SHP77 treated with DMSO at 0.1 percent for 48 hours (cell line): Measurements from ENCODE around the gene PSMA3.
"Not testable (repeated sequence)": the region's sequence is repeated elsewhere in the genome, so short reads cannot be mapped to it uniquely, and the experiment has no call there.

Experiments
- DNase-seq: peaks from one replicate; lab custom pipeline; 2025; lab: John Stamatoyannopoulos, UW

Gene PSMA3

DNA sequence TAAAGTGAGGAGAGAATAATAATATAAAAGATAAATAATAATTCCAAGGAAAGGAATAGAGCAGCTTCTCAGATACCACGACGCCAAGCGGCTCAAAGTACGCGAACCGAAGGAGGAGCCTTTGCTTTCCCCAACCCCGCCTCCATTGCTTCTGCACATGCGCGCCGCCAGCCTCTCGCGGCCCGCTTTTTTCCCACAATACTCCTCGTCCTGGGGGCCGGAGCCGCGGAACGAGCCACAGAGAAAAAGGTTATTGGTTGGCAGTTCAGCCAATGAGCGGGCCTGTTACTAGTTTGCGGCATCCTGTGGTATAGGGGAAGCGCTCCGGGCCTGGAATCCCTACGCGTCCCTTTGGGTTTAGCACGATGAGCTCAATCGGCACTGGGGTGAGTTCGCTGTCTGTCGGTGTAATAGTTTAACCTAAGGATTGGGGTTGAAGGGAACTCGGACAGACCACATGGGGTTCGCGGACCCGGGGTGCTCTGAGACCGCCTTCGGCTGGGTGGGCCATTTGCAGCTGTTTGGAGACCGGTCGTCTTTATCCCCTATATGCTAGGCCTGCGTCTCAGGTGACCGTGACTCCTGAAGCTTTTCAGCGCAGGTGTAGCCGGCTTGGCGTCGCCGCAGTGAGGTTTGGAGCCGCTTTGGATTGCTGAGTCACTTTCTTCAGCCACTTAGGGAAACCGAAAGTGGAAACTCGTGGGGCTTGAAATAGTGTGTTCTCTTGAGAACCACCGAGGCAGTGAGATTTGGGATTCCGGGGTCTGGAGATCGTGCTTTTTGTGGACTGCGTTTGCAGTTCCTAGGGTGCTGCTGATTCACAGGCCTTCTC is at the start of gene PSMA3:
PSMA3 (plus strand) TSS at position 288 of the 832 bp plus-strand sequence; CDS start at position 366, 78 bp downstream.
- DNase-seq = peak; percentile 95

DNA sequence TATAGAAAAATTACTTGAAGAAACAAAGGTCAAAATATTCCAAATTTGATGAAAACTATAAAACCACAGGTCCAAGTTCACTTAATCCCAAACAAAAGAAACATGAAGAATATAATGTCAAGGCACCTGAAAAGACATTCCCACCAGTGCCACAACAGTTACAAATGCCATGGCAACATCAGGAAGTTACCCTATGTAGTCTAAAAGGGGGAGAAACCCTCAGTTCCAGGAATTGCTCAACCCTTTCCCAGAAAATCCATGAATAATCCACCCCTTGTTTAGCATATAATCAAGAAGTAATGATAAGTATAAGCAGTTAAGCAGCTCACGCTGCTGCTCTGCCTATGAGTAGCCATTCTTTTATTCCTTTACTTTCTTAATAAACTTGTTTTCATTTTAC is 48.4 kb upstream of the PSMA3 start:
- no peak for DNase-seq

DNA sequence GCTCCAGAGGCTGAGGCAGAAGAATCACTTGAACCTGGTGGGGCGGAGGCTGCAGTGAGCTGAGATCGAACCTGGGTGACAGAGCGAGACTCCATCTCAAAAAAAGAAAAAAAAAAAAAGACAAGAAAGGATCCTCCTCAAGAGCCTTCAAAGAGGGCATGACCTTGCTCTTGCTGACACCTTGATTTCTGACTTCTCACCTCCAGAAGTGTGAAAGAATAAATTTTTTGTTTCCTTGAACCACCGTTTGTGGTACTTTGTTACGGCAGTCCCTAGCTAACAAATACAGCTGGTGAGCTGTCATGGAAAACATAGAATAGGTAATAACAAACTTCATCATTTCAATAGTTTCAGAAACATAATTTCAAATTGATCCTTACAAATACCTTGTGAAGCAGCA is 46.6 kb upstream of the PSMA3 start:
- no peak for DNase-seq

DNA sequence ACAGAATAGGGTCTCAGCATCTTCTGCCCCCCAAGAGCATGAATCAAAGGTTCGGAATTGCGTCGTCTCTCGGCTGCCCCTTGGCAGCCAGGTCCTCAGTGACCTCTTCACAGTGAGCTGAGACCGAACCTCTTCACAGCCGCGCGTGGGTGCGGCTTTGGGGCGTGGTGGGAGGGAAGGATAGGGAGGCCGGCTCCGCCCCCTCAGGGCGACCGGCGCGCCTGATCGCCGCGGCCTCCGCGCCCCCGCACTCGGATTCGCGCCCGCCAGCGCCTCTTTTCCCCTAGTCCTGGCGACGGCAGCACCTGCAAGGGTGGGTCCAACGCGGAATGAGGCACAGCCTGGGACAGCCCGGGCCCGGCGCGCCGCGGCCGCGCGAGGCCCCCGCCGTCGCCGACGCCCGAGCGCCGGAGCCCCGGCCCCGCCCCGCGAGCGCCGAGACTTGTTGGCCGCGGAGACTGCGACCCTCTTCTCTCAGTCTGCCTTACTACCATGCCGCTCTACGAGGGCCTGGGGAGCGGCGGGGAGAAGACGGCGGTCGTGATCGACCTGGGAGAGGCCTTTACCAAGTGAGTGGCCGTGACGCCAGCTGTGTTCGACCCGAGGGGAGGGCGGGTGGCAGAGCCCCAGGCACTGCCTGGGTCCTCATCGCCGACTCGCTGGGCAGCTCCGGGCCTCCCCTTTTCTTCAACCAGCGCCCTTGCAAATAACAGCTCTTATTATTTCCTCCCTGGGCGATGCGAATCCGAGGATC is 44.7 kb upstream of the PSMA3 start, which contains the start of gene ACTR10:
ACTR10 (plus strand) TSS at position 424 of the 754 bp plus-strand sequence; CDS start at position 493, 69 bp downstream.
- peak; percentile 78 for DNase-seq

DNA sequence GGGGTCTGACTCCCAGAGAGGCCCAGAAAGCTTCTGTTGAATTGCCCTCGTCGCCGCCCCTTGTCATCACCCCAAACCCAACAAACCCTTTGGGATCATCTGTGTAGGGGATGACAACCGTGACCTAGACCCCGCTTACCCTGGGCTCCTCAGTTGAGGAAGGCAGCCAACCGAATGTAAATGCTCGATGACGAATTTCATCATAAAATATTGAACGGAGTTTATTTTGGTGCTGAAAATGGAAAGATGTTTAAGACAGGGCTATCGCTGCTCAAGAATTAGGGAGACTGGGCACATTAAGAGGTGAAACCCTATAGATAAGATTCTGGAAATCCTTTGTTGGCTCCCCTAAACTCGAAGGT is 44.2 kb upstream of the PSMA3 start:
- no peak for DNase-seq

DNA sequence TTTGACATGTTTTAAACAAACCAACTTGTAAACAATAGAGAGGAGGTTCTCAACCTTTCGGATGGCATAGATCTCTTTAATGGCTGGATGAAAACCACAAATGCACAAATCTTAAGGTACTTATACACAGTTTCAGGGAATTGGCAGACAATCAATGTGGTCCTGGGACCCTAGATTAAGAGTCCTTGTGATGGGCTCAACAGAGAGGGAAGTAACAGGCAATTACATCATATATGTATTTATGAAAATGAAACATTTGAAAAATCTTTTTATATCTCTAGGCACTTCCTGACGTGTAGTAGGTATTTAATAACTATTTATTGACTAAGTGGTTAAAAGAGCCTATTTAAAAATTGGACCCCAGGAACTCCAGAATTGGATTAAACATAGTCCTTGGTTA is 43.8 kb upstream of the PSMA3 start:
- DNase-seq = no peak

DNA sequence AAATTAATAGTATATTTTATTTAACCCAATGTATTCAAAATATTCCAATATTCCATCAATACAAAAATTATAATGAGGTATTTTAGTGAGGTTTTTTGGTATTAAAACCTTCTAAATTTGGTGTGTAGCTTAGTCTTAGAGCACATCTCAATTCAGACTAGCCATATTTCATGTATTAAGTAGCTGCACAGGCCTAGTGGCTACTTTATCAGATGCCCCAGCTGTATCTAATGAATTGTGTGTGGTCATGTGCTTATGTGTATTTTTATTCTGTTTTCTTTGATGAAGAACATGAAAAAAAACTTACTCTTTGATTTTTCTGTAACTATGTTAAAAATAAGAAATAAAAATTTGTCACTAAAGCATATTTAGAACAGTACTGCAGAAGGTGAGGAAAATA is 31.5 kb upstream of the PSMA3 start:
- no peak for DNase-seq

DNA sequence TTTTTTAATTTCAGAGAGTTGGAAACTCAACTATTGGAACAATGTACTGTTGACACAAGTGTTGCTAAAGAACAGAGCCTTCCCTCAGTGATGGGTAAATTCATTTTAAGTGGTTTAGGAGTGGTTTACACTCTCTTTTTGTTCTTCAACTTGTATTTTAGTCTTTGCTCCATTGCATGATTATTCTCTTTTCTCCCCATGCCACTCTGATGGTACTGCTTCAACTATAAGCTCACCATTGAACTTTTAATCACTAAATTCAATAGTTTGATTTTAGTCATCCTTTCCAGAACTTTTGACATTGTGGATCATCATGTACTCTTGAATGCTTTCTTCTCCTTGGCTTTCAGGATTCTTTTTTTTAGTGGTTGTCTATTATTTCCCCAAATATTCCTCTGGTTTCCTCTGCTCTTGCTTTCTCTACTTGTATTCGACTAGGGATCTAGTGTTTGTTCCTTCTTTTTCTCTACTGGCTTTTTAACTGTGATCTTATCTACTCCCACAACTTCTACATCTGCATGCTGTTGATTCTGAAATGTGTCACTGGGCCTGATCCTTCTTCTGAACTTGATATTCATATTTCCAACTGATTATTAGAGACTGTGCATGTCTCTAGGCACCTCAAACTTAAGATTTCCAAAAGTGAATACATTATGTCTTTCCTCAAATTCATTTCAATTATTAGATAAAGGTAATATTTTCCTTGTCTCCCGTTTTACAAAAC is 29.3 kb upstream of the PSMA3 start:
- no peak for DNase-seq

DNA sequence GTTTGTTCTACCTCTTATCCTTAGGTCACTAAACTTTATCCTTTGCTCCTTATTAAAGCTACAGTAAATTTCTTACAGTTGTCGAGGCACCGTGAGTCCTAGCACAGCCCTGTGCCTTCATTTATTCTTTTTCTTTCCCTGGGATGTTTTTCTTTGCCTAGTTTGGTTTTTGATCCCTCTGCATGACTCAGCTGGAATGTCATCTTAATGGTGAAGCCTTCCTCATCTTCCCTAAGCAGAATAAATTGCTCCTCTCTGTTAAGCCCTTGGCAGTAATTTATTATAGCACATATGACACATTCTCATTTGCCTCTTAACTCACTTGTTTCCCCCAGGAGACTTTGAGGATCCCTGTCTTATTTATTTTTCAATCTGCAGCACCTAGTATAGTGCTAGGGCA is 28.1 kb upstream of the PSMA3 start:
- no peak for DNase-seq

DNA sequence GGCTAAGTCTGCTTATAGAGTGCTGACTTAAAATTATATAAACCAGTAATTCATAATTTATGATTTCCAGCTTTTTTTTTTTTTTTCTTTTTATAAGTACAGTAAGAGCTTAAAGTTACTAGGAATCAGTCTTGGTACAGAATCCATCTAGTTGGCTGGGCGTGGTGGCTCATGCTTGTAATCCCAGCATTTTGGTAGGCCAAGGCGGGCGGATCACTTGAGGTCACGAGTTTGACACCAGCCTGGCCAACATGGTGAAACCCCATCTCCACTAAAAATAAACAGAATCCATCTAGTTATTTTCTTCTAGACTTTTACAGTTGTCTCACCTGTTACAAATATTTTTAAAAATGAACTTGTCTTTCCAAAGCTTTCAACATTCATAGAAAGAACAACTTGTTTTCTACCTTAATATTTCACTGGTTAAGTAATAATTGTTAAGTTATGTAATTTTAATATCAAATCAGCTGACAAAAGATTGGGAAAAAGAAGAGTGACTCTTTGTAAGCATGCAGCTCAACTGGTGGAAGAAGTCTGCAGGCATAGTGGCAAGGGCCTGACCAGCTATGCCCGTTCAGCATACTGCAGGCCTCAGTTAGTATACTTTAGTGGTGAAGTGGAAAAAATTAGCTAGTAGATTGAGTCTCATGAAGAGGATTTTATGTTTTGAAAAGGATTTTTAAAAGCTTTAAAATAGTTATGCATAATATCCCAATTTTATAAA is 17.4 kb upstream of the PSMA3 start:
- DNase-seq = no peak

DNA sequence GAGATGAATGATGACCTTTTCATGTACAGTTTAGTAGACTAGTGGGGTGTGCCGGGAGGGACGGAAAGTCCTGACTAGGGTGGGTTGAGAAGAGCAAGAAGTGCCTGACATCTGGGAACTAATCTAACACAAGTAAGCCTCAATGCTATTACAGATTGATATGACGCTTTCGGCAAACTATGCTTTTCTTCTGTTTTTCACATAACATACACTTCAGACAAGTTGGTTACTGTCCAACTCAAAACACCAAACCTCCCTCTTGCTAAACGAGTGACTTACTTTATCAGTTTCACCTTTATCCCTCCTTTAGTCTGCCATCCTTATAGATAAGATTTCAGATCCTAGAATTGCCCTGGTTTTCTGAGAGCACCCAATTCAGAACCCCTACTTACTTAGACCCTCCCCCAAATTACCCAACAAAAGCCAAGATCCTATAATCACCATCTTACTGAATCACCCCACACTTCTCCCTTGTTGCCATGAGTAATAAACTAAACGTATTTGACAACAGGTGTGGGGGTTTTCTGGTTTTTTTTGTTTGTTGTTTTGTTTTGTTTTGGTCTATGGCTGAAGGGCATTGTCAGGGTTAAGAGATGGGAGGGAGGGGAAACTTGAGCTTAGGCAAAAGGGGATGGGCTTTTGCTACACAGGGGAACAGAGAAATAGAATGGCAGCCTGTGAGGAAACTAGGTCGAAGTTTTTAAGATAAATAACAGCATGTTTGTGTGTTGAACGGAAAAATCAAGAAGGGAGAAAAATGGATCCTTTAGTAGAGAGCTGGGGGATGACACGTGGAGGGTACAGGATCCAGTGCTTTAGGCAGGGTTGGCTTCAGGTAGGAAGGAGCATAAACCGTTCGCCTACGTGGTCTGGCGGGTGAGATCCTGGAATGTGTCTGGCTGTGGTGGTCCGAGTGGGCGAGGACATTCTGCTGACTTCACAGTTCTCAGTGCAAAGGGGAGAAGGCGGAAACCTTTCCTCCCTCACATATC is 6.1 kb upstream of the PSMA3 start:
- DNase-seq = no peak

DNA sequence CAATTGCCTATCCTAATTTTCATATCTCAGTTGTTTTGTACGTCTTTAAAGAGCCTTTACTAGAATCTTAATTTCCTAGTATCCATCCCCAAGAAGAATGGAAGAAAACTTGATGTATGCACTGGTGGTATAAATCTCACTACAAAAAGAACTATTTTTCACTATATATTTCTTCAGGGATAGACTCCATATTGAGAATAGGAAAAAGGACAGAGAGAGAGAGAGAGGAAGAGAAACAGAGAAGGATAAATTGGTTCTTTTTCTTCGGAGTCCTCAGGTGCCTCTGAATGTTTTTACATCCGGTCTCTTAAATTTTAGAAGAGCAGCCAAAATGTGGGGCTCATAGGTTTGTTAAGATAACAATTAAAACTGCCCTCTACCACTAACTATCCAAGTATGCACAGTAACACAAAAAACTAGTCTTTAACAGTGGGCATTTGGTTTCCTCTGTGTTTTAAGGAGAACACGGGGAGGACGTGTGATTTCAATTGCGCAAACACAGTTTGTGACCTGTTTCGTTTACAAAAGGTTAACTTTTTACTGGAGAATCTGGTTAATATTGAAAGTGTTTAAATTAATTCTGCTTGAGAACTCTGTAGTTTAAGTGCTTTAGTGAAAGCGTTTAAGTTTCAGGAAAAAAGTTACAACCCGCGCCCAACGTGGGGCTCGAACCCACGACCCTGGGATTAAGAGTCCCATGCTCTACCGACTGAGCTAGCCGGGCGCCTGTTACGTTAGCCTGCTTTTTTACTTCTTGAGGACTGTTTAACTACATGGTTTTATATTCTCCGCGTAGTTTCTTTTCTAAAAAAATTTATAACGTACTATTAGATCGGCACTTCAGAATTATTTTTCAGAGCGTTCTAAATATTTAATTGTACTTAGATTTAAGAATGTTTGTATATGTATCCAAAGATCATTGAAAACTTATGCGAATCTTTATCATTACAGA is 5.1 kb upstream of the PSMA3 start:
- DNase-seq = peak; percentile 37

DNA sequence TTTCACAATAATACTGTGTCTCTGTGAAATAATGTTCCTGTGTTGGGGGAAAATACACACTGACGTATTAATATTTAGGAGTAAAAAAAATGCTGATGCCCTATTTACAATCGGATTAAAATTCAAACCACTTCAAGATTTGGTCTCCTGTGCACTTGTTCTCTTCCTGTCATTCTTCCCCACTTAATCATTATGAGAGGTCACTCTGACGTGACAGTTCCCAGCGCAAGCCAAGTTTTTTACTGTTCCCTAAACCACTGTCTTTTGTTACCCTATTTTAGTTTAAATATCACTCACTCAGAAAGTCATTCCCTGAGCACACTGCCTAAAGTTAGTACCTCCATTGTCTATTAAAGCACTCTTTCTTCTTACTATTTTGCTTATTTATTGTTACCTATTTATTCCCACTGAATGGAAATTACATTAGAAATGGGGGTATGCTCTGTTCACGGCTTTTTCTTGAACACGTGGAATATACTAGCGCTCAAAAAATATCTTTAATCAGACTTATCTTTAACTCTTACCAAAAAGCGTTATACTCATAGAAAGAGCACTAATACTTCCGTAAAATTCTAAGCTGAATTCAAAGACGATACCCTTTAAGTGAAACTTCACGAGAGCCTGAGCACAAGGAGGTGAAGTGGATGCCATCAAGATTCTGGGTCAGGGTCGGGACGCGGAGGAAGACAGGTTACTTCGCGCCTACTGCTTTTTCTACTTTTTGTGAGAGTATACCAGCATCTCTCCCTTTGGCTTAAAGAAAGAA is 670 bp upstream of the PSMA3 start:
- DNase-seq = peak; percentile 23

DNA sequence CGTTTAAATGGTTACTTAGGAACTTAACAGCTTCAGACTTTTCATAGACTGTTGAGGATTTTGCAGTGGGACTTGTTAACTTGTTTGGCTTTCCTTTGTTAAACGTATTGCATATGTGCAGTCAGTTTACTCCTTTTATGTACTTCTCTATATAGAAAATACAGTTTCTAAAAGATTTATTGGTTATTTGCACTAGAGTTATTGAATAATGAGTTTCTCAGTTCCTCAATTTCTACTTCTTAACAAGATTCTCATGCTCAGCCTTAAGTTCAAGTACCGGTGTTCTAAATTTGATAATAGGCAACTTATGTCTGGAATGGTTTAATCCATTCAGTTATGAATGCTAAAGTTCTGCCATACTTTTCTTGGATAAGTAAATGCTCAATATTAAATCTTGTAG is 919 bp downstream of the PSMA3 start:
- no peak for DNase-seq

DNA sequence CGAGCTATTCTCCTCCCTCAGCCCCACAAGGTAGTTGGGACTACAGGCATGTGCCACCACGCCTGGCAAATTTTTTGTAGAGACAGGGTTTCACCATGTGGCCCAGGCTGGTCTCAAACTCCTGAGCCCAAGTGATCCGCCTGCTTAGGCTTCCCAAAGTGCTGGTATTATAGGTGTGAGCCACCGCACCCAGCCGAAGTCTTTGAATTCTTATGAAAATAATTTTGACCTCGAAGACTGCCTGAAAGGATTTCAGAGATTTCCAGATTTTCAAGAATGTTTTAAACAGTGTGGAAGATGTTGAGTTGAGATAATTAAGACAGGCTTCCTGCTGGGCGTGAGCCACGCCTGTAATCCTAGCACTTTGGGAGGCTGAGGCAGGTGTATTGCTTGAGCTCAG is 5.0 kb downstream of the PSMA3 start:
- DNase-seq = no peak

DNA sequence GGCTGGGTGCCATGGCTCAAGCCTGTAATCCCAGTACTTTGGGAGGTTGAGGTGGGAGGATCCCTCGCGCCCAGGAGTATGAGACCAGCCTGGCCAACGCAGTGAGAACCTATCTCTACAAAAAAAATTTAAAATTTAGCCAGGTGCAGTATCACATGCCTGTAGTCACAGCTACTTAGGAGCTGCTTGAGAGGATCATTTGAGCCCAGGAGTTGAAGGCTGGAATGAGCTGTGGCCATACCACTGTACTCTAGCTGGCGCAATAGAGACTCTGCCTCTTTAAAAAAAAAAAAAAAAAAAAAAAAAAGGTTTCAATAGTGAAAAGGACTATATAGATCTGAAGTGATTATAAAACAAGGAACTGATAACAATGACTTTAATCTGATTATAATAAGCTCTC is 13.5 kb downstream of the PSMA3 start:
- DNase-seq = no peak

DNA sequence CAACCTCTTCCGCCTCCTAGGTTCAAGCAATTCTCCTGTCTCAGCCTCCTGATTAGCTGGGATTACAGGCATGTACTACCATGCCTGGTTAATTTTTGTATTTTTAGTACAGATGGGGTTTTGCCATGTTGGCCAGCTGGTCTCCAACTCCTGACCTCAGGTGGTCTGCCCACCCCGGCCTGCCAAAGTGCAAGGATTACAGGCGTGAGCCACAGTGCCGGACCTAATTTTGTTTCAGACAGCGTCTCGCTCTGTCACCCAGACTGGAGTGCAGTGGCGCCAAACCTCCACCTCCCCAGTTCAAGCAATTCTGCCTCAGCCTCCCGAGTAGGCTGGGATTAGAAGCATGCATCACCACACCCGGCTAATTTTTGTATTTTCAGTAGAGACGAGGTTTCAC is 17.4 kb downstream of the PSMA3 start:
- not testable (repeated sequence) for DNase-seq

DNA sequence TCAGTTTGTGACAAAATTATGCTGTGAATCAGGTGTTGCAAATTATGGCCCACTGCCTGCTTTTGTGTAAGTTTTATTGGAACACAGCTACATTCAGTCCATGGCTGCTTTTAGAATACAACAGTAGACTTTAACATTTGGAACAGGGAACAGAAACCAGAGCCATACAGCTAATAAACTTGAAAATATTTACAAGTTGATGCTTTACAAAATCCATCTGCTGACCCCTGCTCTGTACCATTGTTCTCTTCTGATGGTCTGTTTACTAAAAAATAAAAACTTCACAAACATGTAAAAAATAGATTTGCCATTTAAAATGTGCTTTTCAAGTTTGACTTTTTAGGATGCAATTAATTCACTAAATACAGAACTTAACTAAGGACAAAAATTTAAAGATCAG is 20.8 kb downstream of the PSMA3 start:
- DNase-seq = no peak

DNA sequence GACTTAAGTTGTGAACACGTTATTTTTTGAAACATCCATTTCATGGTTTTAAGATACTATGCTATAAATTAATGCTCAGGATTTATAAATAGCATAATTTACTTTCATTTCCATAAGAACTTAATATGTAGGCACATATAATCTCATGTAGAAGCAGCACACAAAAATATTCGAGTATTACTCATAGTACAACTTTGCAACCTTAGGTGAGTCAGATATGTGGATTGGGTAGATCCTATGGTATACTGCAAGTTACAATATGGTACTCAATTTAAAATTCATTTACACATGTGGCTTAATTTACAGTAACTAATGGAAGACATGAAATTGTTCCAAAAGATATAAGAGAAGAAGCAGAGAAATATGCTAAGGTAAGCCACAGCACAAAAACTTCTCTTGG is 26.0 kb downstream of the PSMA3 start:
- no peak for DNase-seq
